ENCODE data around the gene CASQ2.

- no peak for TF ChIP-seq EP300 (IDR thresholded peaks at IDR 0.05)
- TF ChIP-seq CTCF (IDR thresholded peaks at IDR 0.05), result no peak
Observed at GRCh38 chr1:115678141-115678540, 90.4 kb downstream of the CASQ2 start.

All from A549 (cell line).